Measurements from ENCODE around the gene GUCY1A2. TPM values are rescaled to one million over a fixed set of nuclear protein-coding genes. Genes with fewer than 3 reads are reported as not detected.
"Not testable (repeated sequence)": the region's sequence is repeated elsewhere in the genome, so short reads cannot be mapped to it uniquely, and the experiment has no call there.

Gene GUCY1A2
- total and polyA plus RNA-seq, 11 donors, result 0.93 to 14.1 (median 10.1) TPM

DNA sequence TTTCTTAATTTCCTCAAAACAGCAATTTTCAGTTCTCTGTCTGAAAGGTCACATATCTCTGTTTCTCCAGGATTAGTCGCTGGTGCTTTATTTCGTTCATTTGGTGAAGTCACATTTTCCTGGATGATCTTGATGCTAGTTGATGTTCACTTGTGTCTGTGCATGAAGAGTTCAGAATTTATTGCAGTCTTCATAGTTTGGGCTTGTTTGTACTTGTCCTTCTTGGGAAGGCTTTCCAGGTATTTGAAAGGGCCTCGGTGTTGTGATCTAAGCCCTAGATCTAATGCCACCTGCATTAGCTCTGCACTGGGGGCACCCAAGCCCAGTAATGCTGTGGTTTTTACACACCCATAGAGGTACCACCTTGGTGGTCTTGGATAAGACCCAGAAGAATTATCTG lies 228.9 kb downstream of the GUCY1A2 start:
- ATAC-seq (no peak), DNase-seq (no peak)
- Histone ChIP-seq H3K36me3 (no peaks in the 10 kb centered on the region), H3K27me3 (no peaks in the 10 kb centered on the region), H3K4me3 (no peak overlapping the region), H3K9me3 (peaks cover 0 to 12% (median 2%) of the 10 kb centered on the region in 12 donors), H3K27ac (no peak overlapping the region), H3K4me1 (peaks cover 0 to 19% (median 5%) of the 10 kb centered on the region in 12 donors)
- 80 to 92% (median 87%) methylated on average over 3 of the region's 3 CpGs for WGBS, 4 donors
- TF ChIP-seq POLR2A (IDR thresholded peaks at IDR 0.05), result no peak
- TF ChIP-seq, protein P1, sequence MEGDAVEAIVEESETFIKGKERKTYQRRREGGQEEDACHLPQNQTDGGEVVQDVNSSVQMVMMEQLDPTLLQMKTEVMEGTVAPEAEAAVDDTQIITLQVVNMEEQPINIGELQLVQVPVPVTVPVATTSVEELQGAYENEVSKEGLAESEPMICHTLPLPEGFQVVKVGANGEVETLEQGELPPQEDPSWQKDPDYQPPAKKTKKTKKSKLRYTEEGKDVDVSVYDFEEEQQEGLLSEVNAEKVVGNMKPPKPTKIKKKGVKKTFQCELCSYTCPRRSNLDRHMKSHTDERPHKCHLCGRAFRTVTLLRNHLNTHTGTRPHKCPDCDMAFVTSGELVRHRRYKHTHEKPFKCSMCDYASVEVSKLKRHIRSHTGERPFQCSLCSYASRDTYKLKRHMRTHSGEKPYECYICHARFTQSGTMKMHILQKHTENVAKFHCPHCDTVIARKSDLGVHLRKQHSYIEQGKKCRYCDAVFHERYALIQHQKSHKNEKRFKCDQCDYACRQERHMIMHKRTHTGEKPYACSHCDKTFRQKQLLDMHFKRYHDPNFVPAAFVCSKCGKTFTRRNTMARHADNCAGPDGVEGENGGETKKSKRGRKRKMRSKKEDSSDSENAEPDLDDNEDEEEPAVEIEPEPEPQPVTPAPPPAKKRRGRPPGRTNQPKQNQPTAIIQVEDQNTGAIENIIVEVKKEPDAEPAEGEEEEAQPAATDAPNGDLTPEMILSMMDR (IDR thresholded peaks at IDR 0.05), result no peak
- intact Hi-C loops (cut with DNase I), result no loop called here

DNA sequence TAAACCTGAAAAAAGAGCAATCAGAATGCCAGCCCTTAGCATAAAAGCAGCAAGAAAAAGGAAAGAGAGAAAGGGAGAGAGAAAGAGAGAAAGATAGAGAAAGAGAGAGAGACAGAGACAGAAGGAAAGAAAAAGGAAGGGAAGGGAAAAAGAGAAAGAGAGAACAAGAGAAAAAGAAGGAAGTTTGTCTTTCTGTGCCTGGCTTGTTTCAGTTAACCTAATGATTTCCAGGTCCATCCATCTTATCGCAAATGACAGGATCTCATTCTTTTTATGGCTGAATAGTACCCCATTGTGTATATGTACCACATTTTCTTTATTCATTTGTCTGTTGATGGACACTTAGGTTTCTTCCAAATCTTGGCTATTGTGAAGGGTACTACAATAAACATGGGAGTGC lies 230.8 kb downstream of the GUCY1A2 start:
- intact Hi-C loops (cut with DNase I), result no loop called here
- ATAC-seq (no peak), DNase-seq (no peak)
- Histone ChIP-seq H3K4me3 (no peak overlapping the region), H3K4me1 (peaks cover 0 to 16% (median 5%) of the 10 kb centered on the region in 12 donors), H3K9me3 (peaks cover 0 to 12% (median 2%) of the 10 kb centered on the region in 12 donors), H3K27ac (no peak overlapping the region), H3K27me3 (no peaks in the 10 kb centered on the region), H3K36me3 (no peaks in the 10 kb centered on the region)
- TF ChIP-seq, protein P1 (IDR thresholded peaks at IDR 0.05), result no peak
- TF ChIP-seq POLR2A (IDR thresholded peaks at IDR 0.05), result no peak
- 97 to 100% (median 99%) methylated on average over 1 of the region's 1 CpG for WGBS, 4 donors

DNA sequence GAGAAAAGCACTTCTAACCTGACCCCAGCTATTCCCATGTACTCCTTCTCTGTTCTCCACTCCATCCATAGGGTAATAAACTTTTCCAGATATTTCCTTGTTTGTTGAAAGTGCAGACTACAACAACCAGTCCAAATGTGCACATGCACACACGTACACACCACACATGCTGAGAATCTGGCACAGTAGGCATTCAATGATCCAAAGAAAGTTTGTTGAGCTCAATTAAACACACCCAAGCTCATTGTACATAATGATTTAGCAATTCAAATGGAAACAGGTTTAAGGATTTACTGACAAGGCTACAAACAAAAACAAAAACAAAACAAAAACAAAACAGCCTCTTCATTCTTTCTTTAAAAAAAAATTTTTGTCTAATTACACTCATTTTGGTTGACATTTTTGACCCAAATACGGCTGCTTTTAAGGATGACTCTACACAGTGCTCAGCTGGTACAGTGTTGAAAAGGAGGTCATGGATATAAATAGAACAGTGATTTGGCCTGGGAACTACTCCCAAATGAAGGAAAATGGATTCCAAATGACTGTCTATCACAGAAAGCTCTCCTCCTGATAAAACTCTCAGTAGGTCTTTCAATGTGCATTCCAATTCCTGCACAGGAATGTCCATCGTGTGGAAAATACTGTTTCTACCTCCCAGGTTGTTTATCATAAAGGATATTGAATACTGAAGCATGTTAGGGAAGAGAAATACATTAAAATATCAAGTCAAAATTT lies 232.2 kb downstream of the GUCY1A2 start:
- Histone ChIP-seq H3K9me3 (peaks cover 0 to 12% (median 2%) of the 10 kb centered on the region in 12 donors), H3K27ac (peak overlapping the region in 3 of 12 donors; percentile 15 to 56 (median 16)), H3K36me3 (no peaks in the 10 kb centered on the region), H3K27me3 (no peaks in the 10 kb centered on the region), H3K4me1 (peaks cover 0 to 16% (median 5%) of the 10 kb centered on the region in 12 donors), H3K4me3 (no peak overlapping the region)
- TF ChIP-seq, protein P1 (IDR thresholded peaks at IDR 0.05), result no peak
- TF ChIP-seq POLR2A (IDR thresholded peaks at IDR 0.05), result no peak
- no peak for DNase-seq
- peak; percentile 75 to 94 (median 84) for ATAC-seq
- intact Hi-C loops (cut with DNase I), result no loop called here
- 17 to 23% (median 19%) methylated on average over 3 of the region's 3 CpGs for WGBS, 4 donors

DNA sequence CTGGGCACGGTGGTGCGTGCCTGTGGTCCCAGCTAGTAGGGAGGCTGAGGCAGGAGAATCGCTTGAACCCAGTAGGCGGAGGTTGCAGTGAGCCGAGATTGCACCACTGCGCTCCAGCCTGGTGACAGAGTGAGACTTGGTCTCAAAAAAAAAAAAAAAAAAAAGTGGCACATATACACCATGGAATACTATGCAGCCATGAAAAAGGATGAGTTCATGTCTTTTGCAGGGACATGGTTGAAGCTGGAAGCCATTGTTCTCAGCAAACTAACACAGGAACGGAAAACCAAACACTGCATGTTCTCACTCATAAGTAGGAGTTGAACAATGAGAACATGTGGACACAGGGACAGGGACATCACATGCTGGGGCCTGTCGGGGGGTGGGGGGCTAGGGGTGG lies 241.0 kb downstream of the GUCY1A2 start:
- H3K4me1 ChIP-seq; intact Hi-C loops (cut with DNase I); H3K4me3 ChIP-seq; H3K27me3 ChIP-seq; H3K27ac ChIP-seq; DNase-seq; ATAC-seq; H3K9me3 ChIP-seq; H3K36me3 ChIP-seq: not testable (repeated sequence)
- WGBS, 4 donors, result 95 to 98% (median 96%) methylated on average over 8 of the region's 8 CpGs
